ENCODE results near the gene CNGA1.

GRCh38 chr4:47972181-47972580 lies 44.3 kb downstream of the CNGA1 start:
- TF ChIP-seq, protein P1, sequence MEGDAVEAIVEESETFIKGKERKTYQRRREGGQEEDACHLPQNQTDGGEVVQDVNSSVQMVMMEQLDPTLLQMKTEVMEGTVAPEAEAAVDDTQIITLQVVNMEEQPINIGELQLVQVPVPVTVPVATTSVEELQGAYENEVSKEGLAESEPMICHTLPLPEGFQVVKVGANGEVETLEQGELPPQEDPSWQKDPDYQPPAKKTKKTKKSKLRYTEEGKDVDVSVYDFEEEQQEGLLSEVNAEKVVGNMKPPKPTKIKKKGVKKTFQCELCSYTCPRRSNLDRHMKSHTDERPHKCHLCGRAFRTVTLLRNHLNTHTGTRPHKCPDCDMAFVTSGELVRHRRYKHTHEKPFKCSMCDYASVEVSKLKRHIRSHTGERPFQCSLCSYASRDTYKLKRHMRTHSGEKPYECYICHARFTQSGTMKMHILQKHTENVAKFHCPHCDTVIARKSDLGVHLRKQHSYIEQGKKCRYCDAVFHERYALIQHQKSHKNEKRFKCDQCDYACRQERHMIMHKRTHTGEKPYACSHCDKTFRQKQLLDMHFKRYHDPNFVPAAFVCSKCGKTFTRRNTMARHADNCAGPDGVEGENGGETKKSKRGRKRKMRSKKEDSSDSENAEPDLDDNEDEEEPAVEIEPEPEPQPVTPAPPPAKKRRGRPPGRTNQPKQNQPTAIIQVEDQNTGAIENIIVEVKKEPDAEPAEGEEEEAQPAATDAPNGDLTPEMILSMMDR (IDR thresholded peaks at IDR 0.05), result no peak
- no peak for TF ChIP-seq POLR2A (IDR thresholded peaks at IDR 0.05)
